Activated T-cell treated with anti-CD3 and anti-CD28 coated beads for 4 hours (primary cell): ENCODE data around the gene GLYR1.

Experiments
- DNase-seq: peaks from one replicate; pipeline ENCODE4 v3.0.0-alpha.2; 2020

The GLYR1 gene

DNA sequence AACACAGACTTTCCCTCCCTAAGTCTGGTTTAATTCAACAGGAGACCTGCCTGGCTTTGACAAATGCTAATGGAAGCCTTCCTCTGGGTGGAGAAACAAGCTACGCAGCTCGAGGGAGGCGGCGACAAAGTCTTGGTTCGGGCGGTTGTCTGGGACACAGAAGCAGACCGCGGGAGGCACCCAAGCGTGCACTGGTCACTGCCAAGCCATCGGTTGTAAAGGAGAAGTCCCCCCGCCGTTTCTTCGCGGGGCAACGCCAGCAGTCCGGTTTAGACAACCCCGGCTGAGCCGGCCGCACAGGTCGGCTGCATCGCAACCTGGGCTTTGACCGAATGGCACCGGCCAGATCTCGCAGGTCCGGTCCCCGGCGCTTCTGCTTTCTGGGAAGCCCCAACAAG is 586 bp downstream of the GLYR1 start:
- DNase-seq = no peak

DNA sequence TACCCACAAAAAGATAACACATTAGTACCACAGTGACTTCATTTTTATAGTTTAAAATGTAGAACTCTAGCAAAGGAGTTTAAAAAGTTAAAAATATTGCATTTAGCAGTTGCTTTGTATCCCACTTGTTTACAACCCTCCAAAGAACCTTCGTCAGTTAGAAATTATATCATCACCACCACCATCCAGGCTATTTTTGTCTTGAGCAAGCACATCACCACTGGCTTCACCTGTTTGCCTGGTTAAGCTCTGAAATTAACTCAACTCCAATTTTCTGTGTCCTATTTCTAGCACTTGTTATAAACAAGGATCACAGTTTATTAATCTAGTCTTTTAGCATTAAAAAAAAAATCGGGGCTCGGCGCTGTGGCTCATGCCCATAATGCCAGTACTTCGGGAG is 6.1 kb downstream of the GLYR1 start:
- no peak for DNase-seq

DNA sequence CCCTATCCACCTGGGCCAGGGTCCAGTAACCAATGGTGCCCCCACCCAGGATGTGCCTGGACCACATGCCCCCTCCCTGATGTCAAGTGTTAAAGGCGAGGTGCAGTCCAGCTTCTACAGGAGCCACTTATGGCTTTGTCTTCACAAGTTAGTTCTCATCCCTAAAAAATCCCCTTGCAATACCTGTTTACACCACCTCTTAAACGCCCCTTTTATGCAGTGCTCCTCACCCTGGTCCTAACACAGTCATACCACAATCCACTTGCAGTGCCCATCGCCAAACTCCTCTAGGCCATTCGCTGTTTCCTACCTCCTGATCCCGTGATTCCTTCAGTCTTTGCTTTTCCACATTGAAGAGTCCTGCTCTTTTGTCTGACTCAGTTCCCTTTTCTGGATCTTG is 7.1 kb downstream of the GLYR1 start:
- DNase-seq = no peak

DNA sequence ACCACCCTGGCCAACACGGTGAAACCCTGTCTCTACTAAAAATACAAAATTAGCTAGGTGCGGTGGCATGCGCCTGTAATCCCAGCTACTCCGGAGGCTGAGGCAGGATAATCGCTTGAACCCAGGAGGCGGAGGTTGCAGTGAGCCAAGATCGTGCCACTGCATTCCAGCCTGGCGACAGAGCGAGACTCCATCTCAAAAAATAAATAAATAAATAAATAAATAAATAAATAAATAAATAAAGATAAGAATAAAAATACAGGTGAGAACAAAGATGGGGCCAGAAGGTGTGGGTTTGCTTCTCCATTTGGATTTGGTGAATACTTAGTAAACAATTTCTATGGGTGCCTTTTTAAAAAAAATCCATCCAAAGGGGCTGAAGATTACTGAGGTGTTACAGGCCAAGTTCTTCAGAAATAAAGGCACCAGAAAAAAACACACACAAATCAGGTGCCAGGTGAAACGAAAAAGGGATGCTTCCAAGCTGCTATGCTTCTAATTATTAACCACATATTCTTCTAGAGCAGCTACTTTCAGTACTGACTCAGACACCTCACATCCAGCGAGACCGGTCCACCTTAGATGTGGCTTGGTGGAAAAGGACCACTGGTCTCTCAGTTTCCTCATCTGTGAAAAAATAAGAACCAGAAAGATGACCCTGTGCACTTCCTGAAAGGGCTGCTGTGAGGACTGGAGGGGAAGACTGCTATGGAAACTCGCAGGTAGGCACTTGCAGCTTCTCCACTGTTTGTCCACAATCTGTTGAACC is 9.2 kb downstream of the GLYR1 start:
- no peak for DNase-seq

DNA sequence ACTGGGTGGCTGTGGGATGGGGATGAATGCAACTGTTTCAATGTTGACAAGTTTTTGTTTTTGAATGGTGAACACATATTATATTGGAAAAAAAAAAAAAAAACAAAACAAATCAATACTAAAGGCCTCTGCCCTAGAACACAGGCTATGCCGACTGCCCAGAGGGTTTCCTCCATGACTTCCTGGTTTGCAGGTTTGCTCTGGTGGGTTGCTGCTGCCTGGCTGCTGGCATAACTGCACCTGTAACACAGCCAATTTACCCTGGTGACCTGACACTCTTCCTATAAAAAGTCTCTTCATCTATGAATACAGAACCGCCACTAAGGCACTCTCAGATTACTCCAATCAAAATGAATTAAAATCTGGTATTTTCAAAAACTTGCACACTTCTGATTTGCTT is 10.4 kb downstream of the GLYR1 start:
- DNase-seq = no peak

DNA sequence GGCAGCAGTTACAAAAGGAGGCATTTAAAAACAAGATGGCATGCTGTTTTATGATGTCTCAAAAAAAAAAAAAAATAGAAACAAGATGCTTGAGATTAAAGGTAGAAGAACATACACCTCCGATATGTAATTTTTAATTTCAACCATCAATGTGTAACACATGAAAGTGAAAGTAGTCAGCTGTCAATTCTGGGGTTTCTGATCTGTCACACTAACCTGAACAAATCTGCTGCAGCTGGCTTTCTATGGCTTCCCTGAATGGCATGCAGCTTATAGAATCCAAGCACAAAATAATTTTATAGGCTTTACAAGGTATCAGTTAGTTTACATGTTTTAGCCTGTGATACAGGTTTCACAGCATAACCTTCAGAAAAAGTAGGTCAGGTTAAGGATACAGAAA is 13.5 kb downstream of the GLYR1 start:
- no peak for DNase-seq

DNA sequence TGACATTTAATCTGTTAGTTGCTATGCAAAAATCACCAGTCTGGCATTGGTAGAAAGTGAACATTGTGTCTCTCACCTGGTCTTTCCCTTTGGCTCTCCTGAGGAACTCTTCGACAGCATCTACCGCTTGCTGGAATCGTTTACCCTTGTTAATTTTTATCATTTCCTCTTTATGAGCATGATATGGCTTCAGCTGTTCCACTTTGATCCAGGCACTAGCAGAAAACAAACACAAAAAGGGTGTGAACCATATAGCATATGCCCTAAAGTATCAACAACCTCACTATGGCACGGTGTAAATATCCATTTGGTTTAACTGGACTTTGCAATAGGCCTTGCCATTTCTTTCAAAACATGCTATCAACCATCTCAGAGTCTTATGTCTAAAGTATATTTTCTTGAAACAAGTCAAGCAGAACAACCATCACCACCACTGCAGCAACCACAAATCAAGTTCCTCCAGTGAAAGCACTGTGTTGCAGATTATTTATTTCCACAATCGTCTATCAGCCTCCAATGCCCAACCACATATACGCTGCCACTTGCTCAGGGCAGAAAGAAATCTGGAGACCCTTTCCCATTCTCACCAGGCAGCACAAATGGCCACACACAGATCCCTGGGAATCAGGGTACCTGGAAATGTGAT is 14.3 kb downstream of the GLYR1 start:
- DNase-seq = no peak

DNA sequence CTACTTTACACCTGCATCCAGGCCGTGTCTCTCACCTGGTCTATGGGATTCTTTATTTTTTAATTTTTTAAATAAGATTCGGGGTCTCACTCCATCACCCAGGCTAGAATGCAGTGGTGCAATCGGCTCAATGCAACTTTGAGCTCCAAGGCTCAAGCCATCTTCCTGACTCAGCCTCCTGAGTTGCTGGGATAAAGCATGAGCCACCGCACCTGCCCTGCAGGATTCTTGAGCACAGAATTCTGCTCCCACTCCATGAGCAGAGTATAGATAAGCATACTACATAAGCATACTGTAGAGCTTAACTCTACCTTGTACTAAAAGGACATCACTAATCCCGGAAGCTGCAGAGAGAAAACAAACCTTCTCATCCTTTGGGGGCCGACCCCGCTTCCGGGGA is 15.5 kb downstream of the GLYR1 start:
- DNase-seq = no peak

DNA sequence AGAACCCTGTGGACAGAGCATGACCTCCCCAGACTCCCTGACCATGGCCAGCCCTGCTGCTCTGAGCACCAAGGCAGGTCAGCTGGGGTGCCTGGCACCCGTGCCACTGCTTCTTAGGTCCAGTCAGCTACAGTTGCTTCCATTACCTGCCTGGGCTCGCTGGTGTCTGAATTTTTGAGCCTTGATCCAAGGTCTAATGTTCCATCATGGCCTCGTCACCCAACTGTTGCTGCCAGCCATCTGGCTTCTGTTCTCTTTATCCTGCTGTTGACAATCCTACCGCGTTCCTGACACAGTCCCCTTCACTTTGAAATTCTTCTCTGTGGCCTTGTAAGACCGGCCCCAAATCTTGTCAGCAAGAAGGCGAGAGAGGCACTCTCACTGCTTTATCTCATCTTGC is 16.7 kb downstream of the GLYR1 start:
- DNase-seq = no peak

DNA sequence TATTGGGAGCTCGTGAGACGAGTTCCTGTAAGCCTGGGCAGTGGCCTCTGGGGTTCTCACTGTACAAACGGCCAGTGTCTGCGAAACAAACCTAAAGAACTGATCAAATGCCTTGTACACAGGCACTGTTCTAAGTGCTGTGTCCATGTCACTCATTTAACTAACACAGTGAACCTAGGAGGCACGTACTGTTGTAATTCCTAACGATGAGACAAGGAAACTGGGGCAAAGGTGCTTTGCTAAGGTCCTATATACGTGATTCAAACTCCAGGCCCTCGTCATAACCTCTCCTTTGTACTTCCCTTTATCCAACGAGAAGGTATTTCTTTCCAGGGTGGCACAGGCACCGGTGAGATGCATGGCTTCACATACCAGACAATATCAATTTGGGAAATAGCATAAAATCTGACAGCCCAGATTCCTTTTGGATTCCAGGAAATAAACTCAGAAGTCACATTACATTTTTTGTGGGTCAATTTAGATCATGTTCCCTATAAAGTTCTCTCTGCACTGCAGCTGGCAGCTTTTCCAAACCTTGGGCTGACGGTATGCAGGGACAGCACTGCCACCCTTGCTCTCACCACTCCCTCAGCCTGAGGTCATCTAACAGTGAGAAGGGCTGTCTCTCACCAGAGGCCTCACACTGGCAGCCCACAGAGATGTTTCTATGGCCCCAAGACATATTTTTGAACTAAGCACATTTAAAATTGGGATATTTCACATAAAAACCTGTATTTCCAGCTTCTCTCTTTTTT is 18.3 kb downstream of the GLYR1 start:
- DNase-seq = no peak

DNA sequence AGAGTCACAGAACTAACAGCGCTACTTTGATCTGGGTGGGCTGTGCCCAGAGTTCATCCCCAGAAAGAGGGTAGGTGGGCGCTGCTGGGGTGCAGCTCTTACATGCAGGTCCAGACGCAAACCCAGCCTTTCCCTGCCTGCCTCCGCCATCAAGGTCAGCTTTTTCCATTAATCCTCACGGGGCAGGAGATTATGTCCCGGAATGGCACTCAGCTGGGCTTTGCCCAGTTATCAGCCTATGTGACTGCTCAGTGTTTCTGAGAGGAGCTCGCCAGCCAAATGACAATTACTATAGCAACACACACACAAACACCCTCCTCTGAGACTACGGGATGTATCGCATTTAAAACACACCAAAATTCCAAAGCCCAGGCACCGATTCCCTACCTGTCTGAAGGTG is 20.1 kb downstream of the GLYR1 start:
- DNase-seq = no peak

DNA sequence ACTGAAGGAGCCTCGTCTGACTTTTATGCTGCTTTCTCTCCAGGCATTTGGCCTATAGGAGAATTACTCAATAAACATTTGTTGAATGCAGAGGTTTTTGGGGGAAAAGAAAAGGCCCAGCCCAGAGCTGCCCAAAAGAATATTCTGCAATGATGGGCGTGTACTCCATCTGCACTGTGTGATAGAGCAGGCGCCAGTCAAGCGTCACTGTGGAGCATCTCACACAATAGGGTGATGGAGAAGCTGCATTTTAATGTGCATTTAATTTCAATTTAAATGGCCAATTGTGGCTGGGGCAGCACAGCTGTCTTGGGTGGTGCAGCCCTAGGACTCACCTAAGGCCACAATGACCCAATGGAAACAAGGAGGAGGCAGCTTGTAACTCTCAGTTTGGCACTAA is 20.6 kb downstream of the GLYR1 start:
- no peak for DNase-seq

DNA sequence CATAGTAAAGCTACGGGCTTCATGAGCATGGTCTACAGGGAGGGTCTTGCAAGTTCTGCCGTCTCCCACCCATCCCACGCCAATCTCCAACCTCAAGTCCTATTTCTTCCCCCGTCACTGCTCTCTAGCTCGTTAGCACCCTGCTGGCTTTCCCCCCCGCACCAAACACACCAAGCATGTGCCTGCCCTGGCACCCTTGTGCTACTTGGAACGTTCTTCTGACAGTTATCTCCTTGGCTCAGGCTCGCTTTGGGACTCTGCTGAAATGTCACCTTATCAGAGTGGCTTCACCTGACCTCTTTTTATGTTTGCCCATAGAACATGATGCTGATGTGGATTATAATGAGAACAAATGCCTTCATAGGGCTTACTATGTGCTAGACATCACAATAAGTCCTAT is 21.9 kb downstream of the GLYR1 start:
- DNase-seq = no peak

DNA sequence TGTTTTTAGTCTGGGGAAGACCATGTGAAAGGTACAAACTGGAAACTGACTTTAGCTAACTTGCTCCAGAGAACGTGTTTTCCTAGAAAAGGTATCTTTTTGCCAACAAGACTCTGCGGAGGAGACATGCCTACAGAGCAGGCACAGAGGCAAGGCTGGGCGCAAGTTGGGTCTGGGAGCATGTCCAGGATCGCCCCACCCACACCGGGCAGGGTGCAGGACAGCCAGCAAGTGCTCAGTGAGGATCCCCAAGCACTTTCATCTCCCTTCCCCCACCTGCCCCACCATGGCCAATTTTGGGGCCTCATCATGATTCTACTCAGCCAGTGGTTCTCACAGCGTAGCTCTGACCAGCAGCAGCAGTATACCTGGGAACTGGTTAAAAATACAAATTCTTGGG is 26.4 kb downstream of the GLYR1 start:
- no peak for DNase-seq

DNA sequence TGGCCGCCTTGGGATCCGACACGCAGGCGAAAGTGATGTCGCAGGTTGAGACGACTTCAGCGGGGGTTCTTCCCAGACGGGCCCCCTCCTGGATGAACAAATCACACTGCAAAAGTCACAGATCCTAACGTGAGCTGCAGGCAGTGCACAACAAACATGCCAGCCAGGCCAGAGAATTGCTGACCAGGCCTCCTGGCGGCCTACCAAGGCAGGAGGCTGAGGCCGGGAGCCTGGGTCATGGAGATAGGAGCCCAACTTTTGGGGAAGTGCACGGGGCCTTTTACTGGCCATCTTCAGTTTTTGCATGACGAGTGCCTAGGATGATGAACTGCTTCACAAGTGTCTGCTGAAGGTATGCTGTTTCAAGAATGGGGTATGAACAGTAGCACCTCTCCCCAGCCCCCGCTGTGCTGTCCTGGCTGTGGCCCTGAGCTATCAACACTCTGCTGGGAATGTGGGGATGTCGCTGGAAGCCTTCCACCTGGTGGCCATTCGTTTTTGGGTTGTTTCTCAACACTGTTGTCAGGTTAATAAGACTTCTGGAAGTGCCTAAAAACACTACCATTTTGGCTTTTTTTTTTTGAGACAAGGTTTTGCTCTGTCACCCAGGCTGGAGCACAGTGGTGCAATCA is 32.4 kb downstream of the GLYR1 start:
- no peak for DNase-seq

DNA sequence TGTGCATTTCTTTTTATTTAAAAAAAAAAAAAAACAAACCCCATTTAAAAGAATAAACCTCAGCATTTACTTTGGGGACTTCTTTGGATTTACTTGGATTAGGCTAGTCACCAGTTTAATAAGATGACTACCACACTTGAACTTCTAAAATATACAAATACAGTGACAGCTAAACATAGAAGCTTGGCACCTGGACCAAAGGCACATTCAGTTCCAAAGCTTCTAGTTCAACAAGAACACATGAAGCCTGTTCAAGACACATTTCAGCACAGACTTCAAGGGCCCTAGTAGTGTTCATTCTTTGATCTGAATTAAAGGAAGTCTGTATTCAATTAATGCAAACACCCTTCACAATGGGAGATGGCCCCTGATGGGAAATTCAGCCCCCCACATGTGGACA is 33.0 kb downstream of the GLYR1 start:
- no peak for DNase-seq

DNA sequence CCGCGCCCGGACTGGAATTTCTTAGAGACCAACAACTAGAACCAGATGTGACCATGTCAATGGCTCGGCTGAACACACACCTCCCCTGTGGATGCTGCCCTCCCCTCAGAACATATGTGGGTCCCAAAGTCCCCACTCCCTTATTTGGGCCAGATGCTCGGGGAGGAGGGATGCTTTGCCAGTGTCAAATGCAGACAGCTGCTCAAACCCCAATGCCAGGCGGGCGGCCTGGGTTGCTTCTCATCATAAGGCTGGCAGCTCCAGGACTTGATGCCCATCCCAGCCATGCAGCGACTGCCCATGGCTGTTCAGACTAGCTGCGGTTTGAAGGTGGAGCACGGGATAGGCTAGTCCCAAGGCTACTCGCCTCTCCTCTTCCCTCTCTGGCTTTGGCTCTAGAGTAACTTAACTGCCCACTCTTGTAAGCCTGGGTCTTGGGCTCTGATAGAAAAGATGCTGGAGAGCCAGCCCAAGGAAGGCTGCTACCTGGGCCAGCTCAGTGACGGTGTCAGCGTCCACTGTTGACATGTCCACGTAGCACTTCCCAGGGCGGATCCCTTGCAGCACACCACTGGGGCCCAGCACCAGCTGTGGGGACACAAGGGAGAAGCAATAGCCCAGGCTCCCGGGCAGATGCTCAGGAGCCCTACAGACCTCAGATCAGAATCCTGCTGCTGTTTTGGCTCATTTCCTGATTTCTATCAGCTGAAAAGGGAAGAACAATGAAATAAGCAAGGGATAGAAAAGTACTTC is 33.7 kb downstream of the GLYR1 start:
- no peak for DNase-seq

DNA sequence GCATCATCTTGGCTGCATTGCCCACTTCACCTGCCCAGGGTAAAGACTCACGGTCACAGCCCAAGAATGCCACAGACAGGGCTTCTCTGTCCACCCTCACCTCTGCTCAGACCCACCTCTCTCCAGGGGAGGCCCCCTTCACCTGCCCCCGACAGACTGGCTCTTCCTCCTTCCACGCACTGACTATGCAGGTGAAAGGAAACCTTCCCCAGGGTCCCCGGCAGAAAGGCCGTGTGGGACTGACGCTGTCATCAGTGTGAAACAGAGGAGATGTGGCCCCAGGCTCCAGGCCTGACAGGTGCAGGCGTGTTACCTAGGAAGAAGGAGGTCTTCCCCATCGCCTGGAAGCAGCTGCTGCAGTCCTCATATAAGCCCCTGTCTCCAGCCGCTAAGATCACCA is 35.3 kb downstream of the GLYR1 start:
- DNase-seq = no peak

DNA sequence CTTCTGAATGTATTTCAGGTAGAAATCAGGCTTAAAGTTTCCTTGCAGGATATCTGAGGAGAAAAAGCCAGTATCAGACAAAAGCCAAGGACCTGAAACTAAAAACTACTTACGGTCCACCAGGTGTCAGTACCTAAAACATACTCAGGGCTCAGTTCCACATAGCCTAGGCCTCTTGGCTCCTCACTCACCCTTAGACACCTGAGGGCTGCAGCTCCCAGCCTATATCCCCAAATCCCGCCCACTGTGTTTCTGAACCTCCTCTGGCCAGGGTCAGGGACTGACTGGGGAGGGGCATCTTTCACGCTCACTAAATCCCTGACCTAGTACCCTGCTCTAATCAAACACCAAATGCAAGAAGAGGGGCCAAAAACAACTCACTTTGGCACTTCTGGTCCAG is 35.8 kb downstream of the GLYR1 start:
- no peak for DNase-seq

DNA sequence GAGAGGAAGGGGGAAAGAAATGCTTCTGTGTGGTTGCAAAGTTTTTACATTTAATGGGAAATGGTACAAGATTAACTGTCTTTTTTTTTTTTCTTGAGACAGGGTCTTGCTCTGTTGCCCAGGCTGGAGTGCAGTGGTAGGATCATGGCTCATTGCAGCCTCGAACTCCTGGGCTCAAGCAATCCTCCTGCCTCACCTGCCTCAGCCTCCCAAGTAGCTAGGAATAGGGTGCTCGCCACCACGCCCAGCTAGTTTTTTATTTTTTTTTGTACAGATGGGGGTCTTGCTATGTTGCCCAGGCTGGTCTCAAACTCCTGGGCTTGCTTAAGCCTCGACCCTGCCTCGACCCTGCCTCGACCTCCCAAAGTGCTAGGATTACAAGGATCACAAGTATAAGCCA is 40.8 kb downstream of the GLYR1 start:
- DNase-seq = no peak

DNA sequence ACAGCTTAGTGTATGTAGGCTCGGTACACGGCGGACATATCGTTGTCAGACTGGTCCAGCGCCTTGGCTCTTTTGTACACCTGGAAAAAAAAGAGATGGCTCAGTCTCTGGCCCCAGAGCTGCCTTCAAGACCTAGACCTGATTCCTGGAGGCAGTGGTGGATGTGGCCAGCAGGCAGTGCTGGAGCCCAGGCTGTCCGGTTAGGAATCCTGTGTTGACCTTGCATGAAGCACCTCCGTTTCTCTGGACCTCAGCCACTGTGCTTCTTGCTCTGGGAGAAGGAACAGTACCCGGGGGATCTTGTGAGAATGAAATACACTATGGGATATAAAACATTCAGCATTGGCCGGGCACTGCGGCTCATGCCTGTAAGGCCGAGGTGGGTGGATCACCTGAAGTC is 41.9 kb downstream of the GLYR1 start:
- DNase-seq = no peak

DNA sequence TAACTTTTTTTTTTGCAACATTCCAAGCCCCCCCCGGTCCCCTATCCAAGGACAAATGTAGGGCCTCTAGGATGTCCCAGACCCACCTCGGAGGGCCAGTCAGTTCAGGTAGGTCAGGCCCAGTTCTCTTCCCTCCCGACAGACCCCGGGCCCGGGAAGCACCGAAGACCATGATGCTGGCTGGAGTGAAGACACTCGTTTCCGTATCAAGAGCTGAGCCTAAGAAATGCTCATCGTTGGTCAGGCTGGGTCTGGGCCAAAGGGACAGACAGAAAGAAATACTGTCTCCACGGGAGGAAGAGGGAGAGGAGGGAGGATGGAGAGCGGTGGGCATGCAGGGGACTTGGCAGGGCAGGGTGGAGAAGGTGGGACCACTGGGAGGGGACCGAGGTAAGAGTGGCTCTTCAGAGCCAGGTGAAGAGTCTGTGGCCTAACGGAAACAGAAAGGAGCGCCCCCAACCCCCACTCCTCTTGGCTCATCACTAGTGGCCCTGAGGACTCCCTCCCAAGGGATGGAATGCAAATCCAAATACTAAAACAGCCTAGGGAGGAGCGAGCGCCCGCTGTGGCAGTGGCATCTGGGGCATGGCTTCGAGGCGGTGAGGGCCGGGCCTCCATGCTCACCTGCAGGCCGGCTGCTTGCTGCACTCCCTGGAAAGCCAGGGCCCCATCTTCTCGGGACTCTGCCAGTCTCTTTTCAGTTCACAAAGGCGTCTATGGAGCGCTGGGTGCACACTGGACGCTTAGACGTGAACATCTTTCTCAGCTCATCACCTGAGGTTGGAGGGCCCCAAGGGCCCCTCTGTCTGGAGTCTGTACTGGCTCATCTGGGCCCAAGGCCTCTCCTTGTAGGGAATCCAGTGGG is 43.0 kb downstream of the GLYR1 start:
- DNase-seq = no peak
